K562 (cell line): ENCODE data around the gene ADAM10. TPM values are rescaled to one million over a fixed set of nuclear protein-coding genes. Genes with fewer than 3 reads are reported as not detected.
A peak's percentile ranks its signal among the peaks of the same experiment; 100 is the strongest.

Experiments
- C11orf30 ChIP-seq: fragments of 450-650 bp; IDR thresholded peaks from 2 replicates; pipeline ENCODE4 v1.6.1; 2016; ENCODE audit warnings: low read depth, mild to moderate bottlenecking
- DPF2 ChIP-seq: fragments of 450-650 bp; IDR thresholded peaks from 2 replicates; pipeline ENCODE4 v1.6.1; 2016
- GABPA ChIP-seq: fragments of 200-800 bp; sonication (Bioruptor generic); conservative IDR thresholded peaks from 2 replicates; pipeline ENCODE4 v1.6.1; 2016; ENCODE audit warnings: low read depth, missing genetic modification characterization, missing compliant biosample characterization
- KAT8 ChIP-seq: fragments of 450-650 bp; IDR thresholded peaks from 2 replicates; pipeline ENCODE4 v1.6.1; 2016; ENCODE audit warnings: low read depth, mild to moderate bottlenecking
- MAFG ChIP-seq: fragments of 450-650 bp; conservative IDR thresholded peaks from 2 replicates; pipeline ENCODE4 v1.6.1; 2016; ENCODE audit warnings: missing genetic modification characterization, missing compliant biosample characterization
- RBM34 ChIP-seq: fragments of 200-400 bp; formaldehyde crosslinking; IDR thresholded peaks from 2 replicates; pipeline ENCODE4 v1.6.1; 2018; ENCODE audit warnings: low read length, borderline replicate concordance; ENCODE audit not compliant: insufficient read depth
- SLC30A9 ChIP-seq: fragments of 250-450 bp; sonication (Bioruptor Pico); IDR thresholded peaks from 2 replicates; pipeline ENCODE4 v1.8.0; 2022; ENCODE audit warnings: mild to moderate bottlenecking, moderate library complexity
- TCF3 ChIP-seq: sonication (generic); formaldehyde crosslinking; IDR thresholded peaks from 2 replicates; pipeline ENCODE4 v1.4.0; 2020; ENCODE audit warnings: mild to moderate bottlenecking, missing genetic modification reagents
- TFAM ChIP-seq: fragments of 250-450 bp; sonication (Bioruptor Pico); conservative IDR thresholded peaks from 2 replicates; pipeline ENCODE4 v1.5.0; 2021; ENCODE audit warnings: mild to moderate bottlenecking, moderate library complexity
- ZBTB17 ChIP-seq: fragments of 450-650 bp; formaldehyde crosslinking; IDR thresholded peaks from 2 replicates; pipeline ENCODE4 v1.4.0; 2020; ENCODE audit warnings: mild to moderate bottlenecking
- polyA plus RNA-seq, 8 experiments: library from polyadenylated mRNA; depleted of rRNA in 4 of 8; stranded (reverse) in 5 of 8; unstranded in 3 of 8; fragments of >200 nt; fragmentation: Nextera tagmentation in 2 of 8; fragmentation: Illumina TruSeq in 1 of 8; extraction: Ambion mirVana in 2 of 8; extraction: Trizol in 1 of 8; gene quantifications; 2 replicates each; pipeline versions ENCODE4 v1.2.1 to v1.2.3, GENCODE V29; 2011 to 2014; ENCODE audit warnings: inconsistent platforms in 1 of 8, missing spikeins in 1 of 8
- total RNA-seq, 7 experiments: library from RNA; depleted of rRNA in 6 of 7; stranded (reverse); fragments of >200 nt in 6 of 7; fragmentation: Illumina TruSeq in 2 of 7; extraction: Trizol in 2 of 7; gene quantifications; 2 replicates each; pipeline versions ENCODE4 v1.2.1 to v1.2.3, GENCODE V29; 2011 to 2021; ENCODE audit warnings: low replicate concordance in 1 of 7
- TF ChIP-seq, protein P1 (sequence below): fragments of 200-800 bp; sonication (Bioruptor generic); IDR thresholded peaks from 2 replicates; pipeline ENCODE4 v1.6.1; 2016; ENCODE audit warnings: missing genetic modification characterization, missing compliant biosample characterization
- TF ChIP-seq, protein P2 (sequence below): fragments of 250-450 bp; sonication (Bioruptor Pico); IDR thresholded peaks from 2 replicates; pipeline ENCODE4 v1.4.0; 2020; ENCODE audit warnings: mild to moderate bottlenecking
- TF ChIP-seq, protein P3 (sequence below): fragments of 450-650 bp; IDR thresholded peaks from 2 replicates; pipeline ENCODE4 v1.6.1; 2017; ENCODE audit warnings: antibody characterized with exemption
- TF ChIP-seq, protein P4 (sequence below): sonication (generic); formaldehyde crosslinking; IDR thresholded peaks from 2 replicates; pipeline ENCODE4 v1.4.0; 2020; ENCODE audit warnings: mild to moderate bottlenecking, missing genetic modification reagents
- TF ChIP-seq, protein P5 (sequence below): IDR thresholded peaks from 2 replicates; pipeline ENCODE4 v1.6.1; 2011; ENCODE audit warnings: borderline replicate concordance, low read depth, mild to moderate bottlenecking, moderate library complexity, low read length; ENCODE audit not compliant: insufficient read depth, poor library complexity, severe bottlenecking

ADAM10 gene
- total and polyA plus RNA-seq, 9 of the 15 experiments (the other 6 are each of a cell fraction or from before 2014, with no cell fraction given), result 11.9 to 152 (median 57.3) TPM

DNA sequence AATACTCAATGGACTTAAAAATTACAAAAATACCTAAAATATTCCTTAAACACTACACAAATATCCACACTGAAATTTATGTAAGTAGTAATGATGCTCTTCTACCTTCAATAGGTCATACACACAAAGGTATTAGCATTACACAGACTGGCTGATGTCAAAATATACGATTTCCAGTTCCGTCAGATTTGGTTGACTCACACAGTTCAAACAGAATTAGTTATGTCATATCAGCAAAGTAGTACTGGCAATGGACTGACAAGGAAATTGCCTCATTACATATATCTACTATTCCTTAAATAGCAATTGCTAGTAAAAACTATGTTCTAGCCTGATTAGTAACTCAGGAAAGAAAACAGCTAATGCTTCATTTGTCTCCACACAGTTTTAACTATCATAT is 70.8 kb downstream of the ADAM10 start (continued):
- TF ChIP-seq, protein P1, sequence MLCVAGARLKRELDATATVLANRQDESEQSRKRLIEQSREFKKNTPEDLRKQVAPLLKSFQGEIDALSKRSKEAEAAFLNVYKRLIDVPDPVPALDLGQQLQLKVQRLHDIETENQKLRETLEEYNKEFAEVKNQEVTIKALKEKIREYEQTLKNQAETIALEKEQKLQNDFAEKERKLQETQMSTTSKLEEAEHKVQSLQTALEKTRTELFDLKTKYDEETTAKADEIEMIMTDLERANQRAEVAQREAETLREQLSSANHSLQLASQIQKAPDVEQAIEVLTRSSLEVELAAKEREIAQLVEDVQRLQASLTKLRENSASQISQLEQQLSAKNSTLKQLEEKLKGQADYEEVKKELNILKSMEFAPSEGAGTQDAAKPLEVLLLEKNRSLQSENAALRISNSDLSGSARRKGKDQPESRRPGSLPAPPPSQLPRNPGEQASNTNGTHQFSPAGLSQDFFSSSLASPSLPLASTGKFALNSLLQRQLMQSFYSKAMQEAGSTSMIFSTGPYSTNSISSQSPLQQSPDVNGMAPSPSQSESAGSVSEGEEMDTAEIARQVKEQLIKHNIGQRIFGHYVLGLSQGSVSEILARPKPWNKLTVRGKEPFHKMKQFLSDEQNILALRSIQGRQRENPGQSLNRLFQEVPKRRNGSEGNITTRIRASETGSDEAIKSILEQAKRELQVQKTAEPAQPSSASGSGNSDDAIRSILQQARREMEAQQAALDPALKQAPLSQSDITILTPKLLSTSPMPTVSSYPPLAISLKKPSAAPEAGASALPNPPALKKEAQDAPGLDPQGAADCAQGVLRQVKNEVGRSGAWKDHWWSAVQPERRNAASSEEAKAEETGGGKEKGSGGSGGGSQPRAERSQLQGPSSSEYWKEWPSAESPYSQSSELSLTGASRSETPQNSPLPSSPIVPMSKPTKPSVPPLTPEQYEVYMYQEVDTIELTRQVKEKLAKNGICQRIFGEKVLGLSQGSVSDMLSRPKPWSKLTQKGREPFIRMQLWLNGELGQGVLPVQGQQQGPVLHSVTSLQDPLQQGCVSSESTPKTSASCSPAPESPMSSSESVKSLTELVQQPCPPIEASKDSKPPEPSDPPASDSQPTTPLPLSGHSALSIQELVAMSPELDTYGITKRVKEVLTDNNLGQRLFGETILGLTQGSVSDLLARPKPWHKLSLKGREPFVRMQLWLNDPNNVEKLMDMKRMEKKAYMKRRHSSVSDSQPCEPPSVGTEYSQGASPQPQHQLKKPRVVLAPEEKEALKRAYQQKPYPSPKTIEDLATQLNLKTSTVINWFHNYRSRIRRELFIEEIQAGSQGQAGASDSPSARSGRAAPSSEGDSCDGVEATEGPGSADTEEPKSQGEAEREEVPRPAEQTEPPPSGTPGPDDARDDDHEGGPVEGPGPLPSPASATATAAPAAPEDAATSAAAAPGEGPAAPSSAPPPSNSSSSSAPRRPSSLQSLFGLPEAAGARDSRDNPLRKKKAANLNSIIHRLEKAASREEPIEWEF, result no peak
- TF ChIP-seq, protein P2, sequence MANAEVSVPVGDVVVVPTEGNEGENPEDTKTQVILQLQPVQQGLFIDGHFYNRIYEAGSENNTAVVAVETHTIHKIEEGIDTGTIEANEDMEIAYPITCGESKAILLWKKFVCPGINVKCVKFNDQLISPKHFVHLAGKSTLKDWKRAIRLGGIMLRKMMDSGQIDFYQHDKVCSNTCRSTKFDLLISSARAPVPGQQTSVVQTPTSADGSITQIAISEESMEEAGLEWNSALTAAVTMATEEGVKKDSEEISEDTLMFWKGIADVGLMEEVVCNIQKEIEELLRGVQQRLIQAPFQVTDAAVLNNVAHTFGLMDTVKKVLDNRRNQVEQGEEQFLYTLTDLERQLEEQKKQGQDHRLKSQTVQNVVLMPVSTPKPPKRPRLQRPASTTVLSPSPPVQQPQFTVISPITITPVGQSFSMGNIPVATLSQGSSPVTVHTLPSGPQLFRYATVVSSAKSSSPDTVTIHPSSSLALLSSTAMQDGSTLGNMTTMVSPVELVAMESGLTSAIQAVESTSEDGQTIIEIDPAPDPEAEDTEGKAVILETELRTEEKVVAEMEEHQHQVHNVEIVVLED (CRISPR knock-in tag), result no peak
- TF ChIP-seq TCF3 (CRISPR knock-in tag) (0 out of 2 replicates have a peak, but pooled peaks have one; percentile 8), C11orf30 (peak; percentile 71), RBM34 (no peak), SLC30A9 (CRISPR knock-in tag) (no peak), MAFG (tag) (0 out of 2 replicates have a peak, but pooled peaks have one; percentile 11), TFAM (CRISPR knock-in tag) (no peak), DPF2 (no peak), ZBTB17 (CRISPR knock-in tag) (no peak), GABPA (tag) (peak; percentile 21; the same call in 1 of the 2 replicates), KAT8 (no peak)
- TF ChIP-seq, protein P3, sequence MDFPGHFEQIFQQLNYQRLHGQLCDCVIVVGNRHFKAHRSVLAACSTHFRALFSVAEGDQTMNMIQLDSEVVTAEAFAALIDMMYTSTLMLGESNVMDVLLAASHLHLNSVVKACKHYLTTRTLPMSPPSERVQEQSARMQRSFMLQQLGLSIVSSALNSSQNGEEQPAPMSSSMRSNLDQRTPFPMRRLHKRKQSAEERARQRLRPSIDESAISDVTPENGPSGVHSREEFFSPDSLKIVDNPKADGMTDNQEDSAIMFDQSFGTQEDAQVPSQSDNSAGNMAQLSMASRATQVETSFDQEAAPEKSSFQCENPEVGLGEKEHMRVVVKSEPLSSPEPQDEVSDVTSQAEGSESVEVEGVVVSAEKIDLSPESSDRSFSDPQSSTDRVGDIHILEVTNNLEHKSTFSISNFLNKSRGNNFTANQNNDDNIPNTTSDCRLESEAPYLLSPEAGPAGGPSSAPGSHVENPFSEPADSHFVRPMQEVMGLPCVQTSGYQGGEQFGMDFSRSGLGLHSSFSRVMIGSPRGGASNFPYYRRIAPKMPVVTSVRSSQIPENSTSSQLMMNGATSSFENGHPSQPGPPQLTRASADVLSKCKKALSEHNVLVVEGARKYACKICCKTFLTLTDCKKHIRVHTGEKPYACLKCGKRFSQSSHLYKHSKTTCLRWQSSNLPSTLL, result no peak
- TF ChIP-seq, protein P4, sequence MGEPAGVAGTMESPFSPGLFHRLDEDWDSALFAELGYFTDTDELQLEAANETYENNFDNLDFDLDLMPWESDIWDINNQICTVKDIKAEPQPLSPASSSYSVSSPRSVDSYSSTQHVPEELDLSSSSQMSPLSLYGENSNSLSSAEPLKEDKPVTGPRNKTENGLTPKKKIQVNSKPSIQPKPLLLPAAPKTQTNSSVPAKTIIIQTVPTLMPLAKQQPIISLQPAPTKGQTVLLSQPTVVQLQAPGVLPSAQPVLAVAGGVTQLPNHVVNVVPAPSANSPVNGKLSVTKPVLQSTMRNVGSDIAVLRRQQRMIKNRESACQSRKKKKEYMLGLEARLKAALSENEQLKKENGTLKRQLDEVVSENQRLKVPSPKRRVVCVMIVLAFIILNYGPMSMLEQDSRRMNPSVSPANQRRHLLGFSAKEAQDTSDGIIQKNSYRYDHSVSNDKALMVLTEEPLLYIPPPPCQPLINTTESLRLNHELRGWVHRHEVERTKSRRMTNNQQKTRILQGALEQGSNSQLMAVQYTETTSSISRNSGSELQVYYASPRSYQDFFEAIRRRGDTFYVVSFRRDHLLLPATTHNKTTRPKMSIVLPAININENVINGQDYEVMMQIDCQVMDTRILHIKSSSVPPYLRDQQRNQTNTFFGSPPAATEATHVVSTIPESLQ (CRISPR knock-in tag), result no peak
- TF ChIP-seq, protein P5, sequence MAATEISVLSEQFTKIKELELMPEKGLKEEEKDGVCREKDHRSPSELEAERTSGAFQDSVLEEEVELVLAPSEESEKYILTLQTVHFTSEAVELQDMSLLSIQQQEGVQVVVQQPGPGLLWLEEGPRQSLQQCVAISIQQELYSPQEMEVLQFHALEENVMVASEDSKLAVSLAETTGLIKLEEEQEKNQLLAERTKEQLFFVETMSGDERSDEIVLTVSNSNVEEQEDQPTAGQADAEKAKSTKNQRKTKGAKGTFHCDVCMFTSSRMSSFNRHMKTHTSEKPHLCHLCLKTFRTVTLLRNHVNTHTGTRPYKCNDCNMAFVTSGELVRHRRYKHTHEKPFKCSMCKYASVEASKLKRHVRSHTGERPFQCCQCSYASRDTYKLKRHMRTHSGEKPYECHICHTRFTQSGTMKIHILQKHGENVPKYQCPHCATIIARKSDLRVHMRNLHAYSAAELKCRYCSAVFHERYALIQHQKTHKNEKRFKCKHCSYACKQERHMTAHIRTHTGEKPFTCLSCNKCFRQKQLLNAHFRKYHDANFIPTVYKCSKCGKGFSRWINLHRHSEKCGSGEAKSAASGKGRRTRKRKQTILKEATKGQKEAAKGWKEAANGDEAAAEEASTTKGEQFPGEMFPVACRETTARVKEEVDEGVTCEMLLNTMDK, result no peak
